H9 (cell line): ENCODE data around the gene RAB5IF. TPM values are rescaled to one million over a fixed set of nuclear protein-coding genes. Genes with fewer than 3 reads are reported as not detected.
A peak's percentile ranks its signal among the peaks of the same experiment; 100 is the strongest.

ENCODE experiments used
- DNase-seq: peaks from one replicate; pipeline ENCODE4 v3.0.0-alpha.2; 2017
- H2AFZ ChIP-seq: one replicate; pipeline ENCODE4 v1.6.1; 2013; ENCODE audit warnings: mild to moderate bottlenecking, low read length, control low read depth, moderate library complexity
- H2AK5ac ChIP-seq: 2 replicates; pipeline ENCODE4 v1.6.1; 2013; ENCODE audit warnings: low read length, control low read depth, mixed read lengths; ENCODE audit not compliant: insufficient read length
- H2BK120ac ChIP-seq: one replicate; pipeline ENCODE4 v1.6.1; 2013; ENCODE audit warnings: low read depth, mild to moderate bottlenecking, low read length, control low read depth, inconsistent platforms; ENCODE audit not compliant: poor library complexity, severe bottlenecking
- H2BK12ac ChIP-seq: 2 replicates; pipeline ENCODE4 v1.6.1; 2013; ENCODE audit warnings: low read length, control low read depth, mixed read lengths, low read depth; ENCODE audit not compliant: insufficient read length
- H2BK15ac ChIP-seq: 2 replicates; pipeline ENCODE4 v1.6.1; 2013; ENCODE audit warnings: low read depth, low read length, control low read depth
- H2BK20ac ChIP-seq: one replicate; pipeline ENCODE4 v1.6.1; 2013; ENCODE audit warnings: low read depth, mild to moderate bottlenecking, low read length, control low read depth, inconsistent platforms; ENCODE audit not compliant: poor library complexity, severe bottlenecking
- H2BK5ac ChIP-seq: 2 replicates; pipeline ENCODE4 v1.6.1; 2013; ENCODE audit warnings: low read length, control low read depth, mixed read lengths; ENCODE audit not compliant: insufficient read length
- H3K14ac ChIP-seq: 2 replicates; pipeline ENCODE4 v1.6.1; 2013; ENCODE audit warnings: low read length, control low read depth; ENCODE audit not compliant: insufficient read depth
- H3K18ac ChIP-seq: 2 replicates; pipeline ENCODE4 v1.6.1; 2013; ENCODE audit warnings: low read depth, mild to moderate bottlenecking, mixed read lengths, low read length, control low read depth; ENCODE audit not compliant: insufficient read length
- H3K23ac ChIP-seq: 2 replicates; pipeline ENCODE4 v1.6.1; 2013; ENCODE audit warnings: low read length, control low read depth, mixed read lengths, low read depth; ENCODE audit not compliant: insufficient read length
- H3K23me2 ChIP-seq: 2 replicates; pipeline ENCODE4 v1.6.1; 2013; ENCODE audit warnings: low read depth, mild to moderate bottlenecking, mixed read lengths, low read length, control low read depth; ENCODE audit not compliant: insufficient read length, poor library complexity, severe bottlenecking
- H3K27ac ChIP-seq: 2 replicates; pipeline ENCODE4 v1.5.1; 2013; ENCODE audit warnings: low read length, control low read depth, mixed read lengths, low read depth; ENCODE audit not compliant: insufficient read length
- H3K27me3 ChIP-seq: 2 replicates; pipeline ENCODE4 v1.6.1; 2013; ENCODE audit warnings: low read length, control low read depth, inconsistent platforms; ENCODE audit not compliant: insufficient read depth
- H3K4ac ChIP-seq: 2 replicates; pipeline ENCODE4 v1.6.1; 2013; ENCODE audit warnings: low read depth, mild to moderate bottlenecking, control low read depth, inconsistent platforms, low read length, moderate library complexity
- H3K4me1 ChIP-seq: 2 replicates; pipeline ENCODE4 v1.6.1; 2013; ENCODE audit warnings: low read length, control low read depth, inconsistent platforms; ENCODE audit not compliant: insufficient read depth
- H3K4me2 ChIP-seq: 2 replicates; pipeline ENCODE4 v1.6.1; 2013; ENCODE audit warnings: low read length, control low read depth, mixed read lengths; ENCODE audit not compliant: insufficient read length, insufficient read depth
- H3K56ac ChIP-seq: 2 replicates; pipeline ENCODE4 v1.6.1; 2013; ENCODE audit warnings: low read depth, mild to moderate bottlenecking, mixed read lengths, low read length, control low read depth; ENCODE audit not compliant: insufficient read length
- H3K79me1 ChIP-seq: 2 replicates; pipeline ENCODE4 v1.6.1; 2013; ENCODE audit warnings: low read depth, mild to moderate bottlenecking, moderate library complexity, low read length, control low read depth, inconsistent platforms; ENCODE audit not compliant: insufficient read depth, poor library complexity, severe bottlenecking
- H3K79me2 ChIP-seq: 2 replicates; pipeline ENCODE4 v1.6.1; 2013; ENCODE audit warnings: low read length, control low read depth, inconsistent platforms; ENCODE audit not compliant: insufficient read depth
- H3K9ac ChIP-seq: 2 replicates; pipeline ENCODE4 v1.6.1; 2013; ENCODE audit warnings: low read length, control low read depth, mixed read lengths; ENCODE audit not compliant: insufficient read length; ENCODE audit errors: extremely low read depth
- H3K9me3 ChIP-seq: one replicate; pipeline ENCODE4 v1.6.1; 2013; ENCODE audit warnings: low read depth, low read length, inconsistent platforms; ENCODE audit not compliant: control insufficient read depth
- H3T11ph ChIP-seq: one replicate; pipeline ENCODE4 v1.6.1; 2013; ENCODE audit warnings: mild to moderate bottlenecking, low read length, control low read depth, inconsistent platforms
- H4K20me1 ChIP-seq: one replicate; pipeline ENCODE4 v1.6.1; 2013; ENCODE audit not compliant: control insufficient read depth, insufficient read length, insufficient read depth
- H4K5ac ChIP-seq: 2 replicates; pipeline ENCODE4 v1.6.1; 2013; ENCODE audit warnings: low read depth, mild to moderate bottlenecking, mixed read lengths, low read length, control low read depth; ENCODE audit not compliant: insufficient read length
- H4K8ac ChIP-seq: replicated peaks from 2 replicates; pipeline ENCODE4 v1.6.1; 2013; ENCODE audit warnings: low read length, control low read depth, mixed read lengths, low read depth; ENCODE audit not compliant: insufficient read length
- H4K91ac ChIP-seq: 2 replicates; pipeline ENCODE4 v1.6.1; 2013; ENCODE audit warnings: low read depth, mild to moderate bottlenecking, moderate library complexity, mixed read lengths, low read length, control low read depth; ENCODE audit not compliant: insufficient read length
- H3K27ac Mint-ChIP-seq, 3 experiments: 2 replicates in 2 of 3; 3 replicates in 1 of 3; pipeline ENCODE4 v1.8.0; 2020 to 2021; ENCODE audit warnings: mixed read lengths in 3 of 3, mild to moderate bottlenecking in 1 of 3, moderate library complexity in 1 of 3
- H3K27me3 Mint-ChIP-seq: 2 replicates; pipeline ENCODE4 v1.8.0; 2021; ENCODE audit warnings: low read depth, mild to moderate bottlenecking, moderate library complexity, mixed read lengths
- H3K36me3 Mint-ChIP-seq, 3 experiments: 2 replicates in 2 of 3; 3 replicates in 1 of 3; pipeline ENCODE4 v1.8.0; 2020 to 2021; ENCODE audit warnings: low read depth in 3 of 3, mixed read lengths in 3 of 3; ENCODE audit not compliant: insufficient read depth in 1 of 3
- H3K4me1 Mint-ChIP-seq, 2 experiments: 2 replicates each; pipeline ENCODE4 v1.8.0; 2020; ENCODE audit warnings: mixed read lengths in 2 of 2
- H3K4me3 Mint-ChIP-seq, 2 experiments: 2 replicates in 1 of 2; 3 replicates in 1 of 2; pipeline ENCODE4 v1.8.0; 2020 to 2021; ENCODE audit warnings: mild to moderate bottlenecking in 2 of 2, mixed read lengths in 2 of 2, moderate library complexity in 1 of 2
- H3K9me3 Mint-ChIP-seq, 2 experiments: 2 replicates in 1 of 2; 3 replicates in 1 of 2; pipeline ENCODE4 v1.8.0; 2020; ENCODE audit warnings: mild to moderate bottlenecking in 2 of 2, mixed read lengths in 2 of 2, moderate library complexity in 1 of 2
- CTCF ChIP-seq: fragments of 200-600 bp; sonication (generic); conservative IDR thresholded peaks from 3 replicates; pipeline ENCODE4 v1.8.0; 2021; ENCODE audit warnings: antibody characterized with exemption, mild to moderate bottlenecking
- WGBS: extraction: QIAGEN DNeasy Blood & Tissue Kit; methylation state at CpG from one replicate; pipeline ENCODE4 v1.1.7; 2013; ENCODE audit warnings: missing lambda C conversion rate, low lambda C conversion rate, mixed read lengths; ENCODE audit not compliant: insufficient read length; ENCODE audit errors: extremely low coverage; 5-methylcytosine and 5-hydroxymethylcytosine counted together
- long read RNA-seq: library from polyadenylated mRNA; unstranded; transcript quantifications from one replicate; pipeline ENCODE4 v2.0.0, GENCODE V29; 2020
- total RNA-seq: library from RNA; stranded (reverse); gene quantifications from 2 replicates; pipeline ENCODE4 v1.2.1, GENCODE V29; 2021

Gene RAB5IF
- 96.5 and 111 TPM in 2 replicates for total RNA-seq
- long read RNA-seq, transcript RAB5IF-202 (4 exons, 1,114 nt): major isoform, 20 of 20 reads
- long read RNA-seq, partial matches to known transcripts: 0 of 20 reads
- long read RNA-seq, other reads (novel, unspliced or antisense): 0 of 20 reads

- Mint-ChIP-seq H3K27ac (peak within 1 kb of the TSS; percentile 95 to 98 (median 98)), H3K9me3 (no peaks in the 10 kb centered on the region), H3K27me3 (peaks cover 4% of the 10 kb centered on the region), H3K36me3 (peaks cover 18 to 37% (median 31%) of the 10 kb centered on the region in 3 experiments; a peak in 6 of 7 replicates), H3K4me1 (peaks cover 17 to 20% of the 10 kb centered on the region in 2 experiments), H3K4me3 (peak within 1 kb of the TSS; percentile 99)
- H4K20me1 ChIP-seq: no peaks in the 10 kb centered on the region
- WGBS: no CpG with 5 or more reads among the region's 90 CpGs
- H3T11ph ChIP-seq: no peak within 1 kb of the TSS
- H3K9ac ChIP-seq: peak within 1 kb of the TSS; percentile 63
- DNase-seq: peak; percentile 99
- H3K18ac ChIP-seq: peak within 1 kb of the TSS; percentile 36
- no peak within 1 kb of the TSS for H2AFZ ChIP-seq
- no peak within 1 kb of the TSS for H3K4ac ChIP-seq
- peak; percentile 97 for TF ChIP-seq CTCF
- peak within 1 kb of the TSS; percentile 91 for H3K4me2 ChIP-seq
- H4K8ac ChIP-seq: no peak within 1 kb of the TSS
- no peaks in the 10 kb centered on the region for H3K4me1 ChIP-seq
- H3K79me2 ChIP-seq: peaks cover 19% of the 10 kb centered on the region
- no peak within 1 kb of the TSS for H2BK5ac ChIP-seq
- peaks cover 4% of the 10 kb centered on the region for H3K79me1 ChIP-seq
- no peaks in the 10 kb centered on the region for H3K9me3 ChIP-seq
- no peak within 1 kb of the TSS for H2BK12ac ChIP-seq
- H2BK120ac ChIP-seq: no peak within 1 kb of the TSS
- peak within 1 kb of the TSS; percentile 64 for H3K14ac ChIP-seq
- no peak within 1 kb of the TSS for H3K23ac ChIP-seq
- no peak within 1 kb of the TSS for H3K27ac ChIP-seq
- H3K56ac ChIP-seq: no peak within 1 kb of the TSS
- H2BK15ac ChIP-seq: no peak within 1 kb of the TSS
- H4K91ac ChIP-seq: no peak within 1 kb of the TSS
- H3K23me2 ChIP-seq: peaks cover 6% of the 10 kb centered on the region
- H3K27me3 ChIP-seq: no peaks in the 10 kb centered on the region
- H2BK20ac ChIP-seq: no peak within 1 kb of the TSS
- H2AK5ac ChIP-seq: no peak within 1 kb of the TSS
- no peak within 1 kb of the TSS for H4K5ac ChIP-seq
Measured at GRCh38 chr20:36605399-36606157, at the start of gene RAB5IF. Gene RAB5IF, plus strand, starts transcription at chr20:36605779. Its CDS starts 173 bp downstream, at chr20:36605952.
